CD4-positive, CD25-positive, alpha-beta regulatory T cell (primary cell): ENCODE results near the gene ZNF821. TPM values are rescaled to one million over a fixed set of nuclear protein-coding genes. Genes with fewer than 3 reads are reported as not detected.
A peak's percentile ranks its signal among the peaks of the same experiment; 100 is the strongest.
"Not testable (repeated sequence)": the region's sequence is repeated elsewhere in the genome, so short reads cannot be mapped to it uniquely, and the experiment has no call there.

Source experiments
- ATAC-seq, 2 donors: fragments of 150-1000 bp; cut with Tn5 transposase; one replicate each; pipeline ENCODE4 v1.10.0; 2021; ENCODE audit warnings: low read depth in 2 of 2, moderate number of reproducible peaks in 2 of 2, moderate library complexity in 1 of 2
- DNase-seq, 3 donors: peaks; one replicate each; pipeline versions ENCODE4 v3.0.0 to v3.0.0-alpha.2; 2012 to 2022; ENCODE audit warnings: mixed read lengths in 1 of 3
- H3K27ac ChIP-seq: one replicate; pipeline ENCODE4 v1.7.0; 2013; ENCODE audit warnings: mild to moderate bottlenecking, low read length; ENCODE audit not compliant: insufficient read depth, poor library complexity, severe bottlenecking
- H3K27me3 ChIP-seq: one replicate; pipeline ENCODE4 v1.7.0; 2013; ENCODE audit warnings: low read length; ENCODE audit not compliant: control insufficient read depth, insufficient read depth
- H3K36me3 ChIP-seq: one replicate; pipeline ENCODE4 v1.7.0; 2013; ENCODE audit warnings: mild to moderate bottlenecking, low read length, moderate library complexity; ENCODE audit not compliant: control insufficient read depth, insufficient read depth
- H3K4me1 ChIP-seq: 2 replicates; pipeline ENCODE4 v1.7.0; 2013; ENCODE audit warnings: mild to moderate bottlenecking, low read length; ENCODE audit not compliant: insufficient read depth, control insufficient read depth, poor library complexity, severe bottlenecking
- H3K4me3 ChIP-seq: one replicate; pipeline ENCODE4 v1.7.0; 2013; ENCODE audit warnings: low read depth, mild to moderate bottlenecking, low read length, moderate library complexity
- H3K9me3 ChIP-seq, 2 experiments: 1 replicate in 1 of 2; 2 replicates in 1 of 2; pipeline ENCODE4 v1.7.0; 2013; ENCODE audit warnings: low read length in 2 of 2, mild to moderate bottlenecking in 1 of 2, moderate library complexity in 1 of 2; ENCODE audit not compliant: control insufficient read depth in 2 of 2
- H3K27ac Mint-ChIP-seq, 3 donors: one replicate each; pipeline ENCODE4 v1.8.0; 2020 to 2022; ENCODE audit warnings: mild to moderate bottlenecking in 3 of 3, mixed read lengths in 3 of 3, moderate library complexity in 2 of 3
- H3K27me3 Mint-ChIP-seq: one replicate; pipeline ENCODE4 v1.8.0; 2022; ENCODE audit warnings: mild to moderate bottlenecking, mixed read lengths
- H3K36me3 Mint-ChIP-seq: one replicate; pipeline ENCODE4 v1.8.0; 2020; ENCODE audit warnings: mixed read lengths
- H3K4me1 Mint-ChIP-seq, 4 donors: one replicate each; pipeline ENCODE4 v1.8.0; 2020 to 2022; ENCODE audit warnings: mixed read lengths in 4 of 4, mild to moderate bottlenecking in 1 of 4
- H3K4me3 Mint-ChIP-seq, 4 donors: one replicate each; pipeline ENCODE4 v1.8.0; 2020 to 2022; ENCODE audit warnings: mild to moderate bottlenecking in 4 of 4, mixed read lengths in 4 of 4, moderate library complexity in 3 of 4
- H3K9me3 Mint-ChIP-seq, 7 donors: one replicate each; pipeline ENCODE4 v1.8.0; 2020 to 2022; ENCODE audit warnings: mixed read lengths in 7 of 7, mild to moderate bottlenecking in 3 of 7, moderate library complexity in 2 of 7
- polyA plus RNA-seq, 4 donors: library from polyadenylated mRNA; unstranded; fragments of 300-500 nt; fragmentation: Illumina TruSeq; gene quantifications; one replicate each; pipeline ENCODE4 v1.2.3, GENCODE V29; 2021
- total RNA-seq: library from RNA; stranded (reverse); gene quantifications from one replicate; pipeline ENCODE4 v1.2.3, GENCODE V29; 2022

Gene ZNF821
- total and polyA plus RNA-seq, 5 donors from 2014 or later, result 13.3 to 21.6 (median 15.2) TPM

- no peaks in the 10 kb centered on the region for H3K36me3 ChIP-seq
- H3K9me3 ChIP-seq, result no peaks in the 10 kb centered on the region
- DNase-seq (no peak), ATAC-seq (no peak)
- Mint-ChIP-seq H3K4me1 (peaks cover 2 to 6% (median 5%) of the 10 kb centered on the region in 4 donors), H3K27me3 (no peaks in the 10 kb centered on the region), H3K36me3 (no peaks in the 10 kb centered on the region), H3K27ac (no peak overlapping the region), H3K4me3 (no peak overlapping the region), H3K9me3 (no peaks in the 10 kb centered on the region)
- no peak overlapping the region for H3K27ac ChIP-seq
- H3K4me3 ChIP-seq, result no peak overlapping the region
- H3K4me1 ChIP-seq, result peaks cover 4% of the 10 kb centered on the region
- H3K27me3 ChIP-seq, result no peaks in the 10 kb centered on the region
These were observed 49.7 kb downstream of the ZNF821 start for GRCh38 chr16:71834291-71834690.

- not testable (repeated sequence) for H3K27me3 Mint-ChIP-seq
These were observed 51.9 kb downstream of the ZNF821 start for GRCh38 chr16:71832112-71832511.

GRCh38 chr16:71831698-71832097 lies 52.3 kb downstream of the ZNF821 start:
- not testable (repeated sequence) for H3K4me3 ChIP-seq, H3K9me3 Mint-ChIP-seq, H3K4me3 Mint-ChIP-seq, H3K27me3 Mint-ChIP-seq, H3K27ac Mint-ChIP-seq, DNase-seq, H3K36me3 Mint-ChIP-seq, H3K27ac ChIP-seq, H3K36me3 ChIP-seq, ATAC-seq, H3K27me3 ChIP-seq, H3K4me1 Mint-ChIP-seq, H3K9me3 ChIP-seq, H3K4me1 ChIP-seq

More at GRCh38 chr16:71832112-71832511, 51.9 kb downstream of the ZNF821 start:
- not testable (repeated sequence) for H3K27ac ChIP-seq, ATAC-seq, H3K4me3 Mint-ChIP-seq, H3K27ac Mint-ChIP-seq, DNase-seq, H3K27me3 ChIP-seq, H3K4me3 ChIP-seq, H3K9me3 ChIP-seq, H3K36me3 ChIP-seq, H3K4me1 ChIP-seq, H3K36me3 Mint-ChIP-seq, H3K4me1 Mint-ChIP-seq, H3K9me3 Mint-ChIP-seq

- Histone ChIP-seq H3K27me3 (no peaks in the 10 kb centered on the region), H3K27ac (no peak overlapping the region), H3K4me3 (no peak overlapping the region), H3K36me3 (no peaks in the 10 kb centered on the region), H3K4me1 (peaks cover 4% of the 10 kb centered on the region), H3K9me3 (no peaks in the 10 kb centered on the region)
- ATAC-seq, result no peak
- Mint-ChIP-seq H3K27ac (no peak overlapping the region), H3K27me3 (peaks cover 4% of the 10 kb centered on the region), H3K4me3 (no peak overlapping the region), H3K36me3 (peaks cover 5% of the 10 kb centered on the region), H3K4me1 (peaks cover 0 to 15% (median 10%) of the 10 kb centered on the region in 4 donors), H3K9me3 (peaks cover 0 to 7% (median 0%) of the 10 kb centered on the region in 7 donors)
- no peak for DNase-seq
These were observed 53.6 kb downstream of the ZNF821 start for GRCh38 chr16:71830359-71830758.

GRCh38 chr16:71826533-71827017 lies 57.4 kb downstream of the ZNF821 start:
- Histone ChIP-seq H3K27me3 (no peaks in the 10 kb centered on the region), H3K4me1 (no peaks in the 10 kb centered on the region), H3K4me3 (no peak overlapping the region), H3K36me3 (no peaks in the 10 kb centered on the region), H3K9me3 (no peaks in the 10 kb centered on the region), H3K27ac (no peak overlapping the region)
- Mint-ChIP-seq H3K27ac (peak overlapping the region; percentile 74 to 79 (median 74)), H3K27me3 (peaks cover 4% of the 10 kb centered on the region), H3K4me3 (no peak overlapping the region), H3K9me3 (peaks cover 0 to 7% (median 0%) of the 10 kb centered on the region in 7 donors), H3K36me3 (peaks cover 5% of the 10 kb centered on the region), H3K4me1 (peaks cover 0 to 9% (median 6%) of the 10 kb centered on the region in 4 donors)
- ATAC-seq, result no peak
- DNase-seq, result no peak

GRCh38 chr16:71817155-71817500 lies 66.9 kb downstream of the ZNF821 start:
- Mint-ChIP-seq H3K4me1 (peaks cover 12 to 21% (median 17%) of the 10 kb centered on the region in 4 donors), H3K27ac (peak overlapping the region; percentile 70 to 94 (median 86)), H3K4me3 (peak overlapping the region; percentile 43 to 78 (median 56))
- not testable (repeated sequence) for ATAC-seq, DNase-seq, H3K9me3 ChIP-seq, H3K36me3 Mint-ChIP-seq, H3K27me3 ChIP-seq, H3K36me3 ChIP-seq, H3K9me3 Mint-ChIP-seq, H3K27me3 Mint-ChIP-seq
- Histone ChIP-seq H3K4me1 (peaks cover 17% of the 10 kb centered on the region), H3K27ac (peak overlapping the region; percentile 52), H3K4me3 (peak overlapping the region; percentile 39)

- Histone ChIP-seq H3K27me3 (no peaks in the 10 kb centered on the region), H3K4me1 (peaks cover 23% of the 10 kb centered on the region), H3K36me3 (no peaks in the 10 kb centered on the region), H3K4me3 (no peak overlapping the region), H3K9me3 (no peaks in the 10 kb centered on the region), H3K27ac (no peak overlapping the region)
- Mint-ChIP-seq H3K27ac (no peak overlapping the region), H3K36me3 (peaks cover 6% of the 10 kb centered on the region), H3K27me3 (peaks cover 11% of the 10 kb centered on the region), H3K4me1 (peaks cover 15 to 31% (median 21%) of the 10 kb centered on the region in 4 donors), H3K4me3 (no peak overlapping the region), H3K9me3 (no peaks in the 10 kb centered on the region)
- ATAC-seq (no peak), DNase-seq (no peak)
These were observed 72.7 kb downstream of the ZNF821 start for GRCh38 chr16:71811261-71811803.

GRCh38 chr16:71810155-71810530 lies 73.8 kb downstream of the ZNF821 start:
- H3K4me3 ChIP-seq, H3K9me3 ChIP-seq, H3K36me3 Mint-ChIP-seq, H3K9me3 Mint-ChIP-seq, H3K36me3 ChIP-seq, ATAC-seq, DNase-seq, H3K27ac ChIP-seq, H3K27me3 ChIP-seq: not testable (repeated sequence)
- Mint-ChIP-seq H3K27ac (peak overlapping the region; percentile 90 to 100 (median 100)), H3K27me3 (peaks cover 11% of the 10 kb centered on the region), H3K4me3 (peak overlapping the region in 2 of 4 donors; percentile 96 to 100), H3K4me1 (peaks cover 13 to 35% (median 24%) of the 10 kb centered on the region in 4 donors)
- peaks cover 32% of the 10 kb centered on the region for H3K4me1 ChIP-seq
